MG63 (cell line): ENCODE measurements around the gene INPP4B. TPM values are rescaled to one million over a fixed set of nuclear protein-coding genes. Genes with fewer than 3 reads are reported as not detected.
"Not testable (repeated sequence)": the region's sequence is repeated elsewhere in the genome, so short reads cannot be mapped to it uniquely, and the experiment has no call there.

ENCODE experiments used
- DNase-seq: peaks from one replicate; pipeline ENCODE4 v3.0.0-alpha.2; 2020
- H3K27me3 ChIP-seq: fragments of 250-450 bp; sonication (Bioruptor Pico); 2 replicates; pipeline ENCODE4 v1.5.1; 2020; ENCODE audit warnings: mild to moderate bottlenecking, moderate library complexity
- H3K36me3 ChIP-seq: fragments of 250-450 bp; sonication (Bioruptor Pico); 2 replicates; pipeline ENCODE4 v1.5.1; 2020; ENCODE audit warnings: mild to moderate bottlenecking, moderate library complexity
- H3K4me3 ChIP-seq: fragments of 250-450 bp; sonication (Bioruptor Pico); 2 replicates; pipeline ENCODE4 v1.5.1; 2020; ENCODE audit warnings: mild to moderate bottlenecking, moderate library complexity
- H3K9me3 ChIP-seq: fragments of 250-450 bp; sonication (Bioruptor Pico); 2 replicates; pipeline ENCODE4 v1.5.1; 2020; ENCODE audit warnings: mild to moderate bottlenecking, moderate library complexity
- total RNA-seq: library from RNA; depleted of rRNA; stranded (reverse); fragments of >200 nt; shearing (Covaris generic); gene quantifications from 2 replicates; pipeline ENCODE4 v1.2.3, GENCODE V29; 2014; ENCODE audit warnings: low replicate concordance

The INPP4B gene
- total RNA-seq, 1 experiment from 2014 or later = 4.0 TPM

DNA sequence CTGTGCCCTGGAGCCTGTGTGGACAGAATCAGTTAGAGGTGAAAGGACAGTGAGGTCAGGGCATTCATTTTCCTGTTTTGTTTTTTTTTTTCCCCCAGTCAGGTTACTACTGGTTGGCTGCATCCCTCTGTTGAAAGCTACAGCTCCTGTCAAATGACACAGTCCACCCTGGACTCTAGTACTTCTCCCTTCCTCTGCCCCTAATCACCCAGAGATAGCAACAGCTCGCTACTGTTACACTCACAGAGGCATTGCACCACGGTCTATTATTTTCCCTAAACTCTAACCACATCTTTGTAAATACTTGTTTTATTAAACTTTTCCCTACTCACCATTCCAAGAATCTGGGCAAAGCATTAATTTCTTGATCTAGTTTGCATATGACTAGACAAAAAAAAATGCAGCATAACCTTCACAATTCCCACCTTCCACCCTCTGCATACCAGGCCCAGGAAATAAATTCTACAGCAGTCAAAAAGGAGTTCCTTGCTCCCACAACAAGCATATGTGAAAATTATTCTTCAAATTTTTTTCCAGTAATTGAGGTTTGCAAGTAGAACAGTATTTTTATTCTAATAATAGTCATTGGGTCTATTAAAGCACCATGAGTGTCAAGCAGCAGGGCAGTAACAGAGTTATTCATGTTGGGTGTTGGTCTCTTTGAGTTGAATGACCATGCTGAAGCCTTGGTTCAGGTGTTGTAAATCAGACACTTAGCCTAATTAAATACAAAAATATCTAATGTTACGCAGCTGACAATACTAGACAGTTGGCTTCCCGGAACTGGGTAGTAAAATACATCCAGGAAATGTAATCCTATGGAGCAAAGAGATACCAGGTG, 329.2 kb downstream of the INPP4B start:
- H3K36me3 ChIP-seq = no peaks in the 10 kb centered on the region
- no peaks in the 10 kb centered on the region for H3K27me3 ChIP-seq
- H3K4me3 ChIP-seq = no peak overlapping the region
- DNase-seq = no peak
- H3K9me3 ChIP-seq = no peaks in the 10 kb centered on the region

DNA sequence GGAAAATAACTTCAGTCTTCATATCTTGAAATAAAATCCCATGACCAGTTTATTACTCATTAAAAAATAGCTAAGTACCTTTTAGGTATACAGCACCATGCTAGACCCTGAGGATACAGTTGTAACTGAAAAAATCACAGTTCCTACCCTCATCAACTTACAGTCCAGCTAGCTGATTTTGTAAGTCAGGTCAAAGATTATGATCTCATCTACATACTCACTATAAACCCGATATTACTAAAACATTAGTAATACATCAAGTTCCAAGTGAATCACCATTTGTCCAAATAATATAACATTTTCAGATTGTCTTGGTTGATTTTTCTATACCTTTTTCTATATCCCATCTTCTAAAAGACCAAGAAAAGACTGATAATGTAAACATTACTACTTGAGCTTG, 333.9 kb downstream of the INPP4B start:
- Histone ChIP-seq H3K9me3 (no peaks in the 10 kb centered on the region), H3K4me3 (no peak overlapping the region), H3K36me3 (no peaks in the 10 kb centered on the region), H3K27me3 (no peaks in the 10 kb centered on the region)
- DNase-seq = no peak

DNA sequence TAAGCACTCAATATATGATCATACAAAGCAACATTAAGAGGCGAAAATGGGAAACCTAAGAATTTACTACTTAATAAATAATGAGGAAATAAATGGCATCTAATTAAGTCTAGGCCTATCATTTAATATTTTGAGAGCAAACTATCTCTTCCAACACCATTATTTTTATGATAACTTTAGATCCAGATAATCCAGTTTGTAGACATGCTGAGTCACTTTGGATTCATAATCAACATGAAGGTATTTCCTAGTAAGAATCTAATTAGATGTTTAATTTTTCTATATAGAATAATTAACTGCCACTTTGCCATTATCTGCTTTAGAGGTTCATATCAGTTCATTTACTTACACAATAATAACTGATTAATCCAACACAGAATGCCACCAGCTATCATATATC, 336.2 kb downstream of the INPP4B start:
- no peaks in the 10 kb centered on the region for H3K27me3 ChIP-seq
- no peak overlapping the region for H3K4me3 ChIP-seq
- no peaks in the 10 kb centered on the region for H3K9me3 ChIP-seq
- no peaks in the 10 kb centered on the region for H3K36me3 ChIP-seq
- DNase-seq = no peak

DNA sequence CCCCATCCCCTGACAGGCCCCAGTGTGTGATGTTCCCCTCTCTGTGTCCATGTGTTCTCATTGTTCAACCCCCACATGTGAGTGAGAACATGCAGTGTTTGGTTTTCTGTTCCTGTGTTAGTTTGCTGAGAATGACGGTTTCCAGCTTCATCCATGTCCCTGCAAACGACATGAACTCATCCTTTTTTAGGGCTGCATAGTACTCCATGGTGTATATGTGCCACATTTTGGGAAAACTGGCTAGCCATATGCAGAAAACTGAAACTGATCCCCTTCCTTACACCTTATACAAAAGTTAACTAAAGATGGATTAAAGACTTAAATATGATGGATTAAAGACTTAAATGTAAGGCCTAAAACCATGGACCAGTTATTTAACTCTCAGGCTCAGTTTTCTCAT, 336.7 kb downstream of the INPP4B start:
- H3K9me3 ChIP-seq, H3K27me3 ChIP-seq, H3K36me3 ChIP-seq, H3K4me3 ChIP-seq, DNase-seq: not testable (repeated sequence)

DNA sequence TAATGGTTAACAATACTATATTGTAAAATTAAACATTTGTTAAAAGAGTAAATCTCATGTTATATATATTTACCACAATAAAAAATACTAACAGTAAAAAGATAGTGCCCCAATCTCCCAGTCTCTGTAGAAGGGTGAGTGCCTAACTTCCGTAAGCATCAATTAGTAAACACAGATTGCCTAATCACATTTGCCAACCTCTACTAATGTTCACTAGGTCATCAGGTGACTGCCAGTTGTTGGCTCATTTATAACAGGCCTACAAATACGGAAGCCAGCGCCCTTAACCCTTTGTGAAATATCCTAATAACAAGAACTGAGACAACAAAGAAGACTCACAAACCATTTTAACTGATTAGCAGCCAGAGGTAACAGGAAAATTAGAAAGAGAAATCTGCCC, 345.1 kb downstream of the INPP4B start:
- Histone ChIP-seq H3K9me3 (no peaks in the 10 kb centered on the region), H3K4me3 (no peak overlapping the region), H3K36me3 (no peaks in the 10 kb centered on the region), H3K27me3 (no peaks in the 10 kb centered on the region)
- no peak for DNase-seq

DNA sequence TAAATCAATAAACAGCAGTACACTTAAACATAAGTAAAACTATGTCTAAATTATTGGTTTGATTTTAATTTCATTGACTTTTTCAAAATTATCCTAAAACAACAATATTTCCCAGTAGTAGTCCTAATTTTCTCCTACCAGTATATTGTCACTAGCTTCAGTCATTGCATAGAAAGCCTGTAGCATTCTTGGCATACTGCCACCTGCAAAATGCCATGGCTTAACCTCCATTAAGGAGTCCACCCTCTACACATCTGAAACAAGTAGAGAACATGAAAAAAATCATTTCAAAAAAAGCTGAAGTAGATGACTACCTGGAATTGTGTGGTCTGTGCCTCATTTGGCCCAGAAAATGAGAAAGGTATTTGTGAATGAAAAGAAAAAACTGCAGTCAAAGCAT, 348.5 kb downstream of the INPP4B start:
- no peak overlapping the region for H3K4me3 ChIP-seq
- no peak for DNase-seq
- no peaks in the 10 kb centered on the region for H3K36me3 ChIP-seq
- H3K9me3 ChIP-seq = no peaks in the 10 kb centered on the region
- no peaks in the 10 kb centered on the region for H3K27me3 ChIP-seq

DNA sequence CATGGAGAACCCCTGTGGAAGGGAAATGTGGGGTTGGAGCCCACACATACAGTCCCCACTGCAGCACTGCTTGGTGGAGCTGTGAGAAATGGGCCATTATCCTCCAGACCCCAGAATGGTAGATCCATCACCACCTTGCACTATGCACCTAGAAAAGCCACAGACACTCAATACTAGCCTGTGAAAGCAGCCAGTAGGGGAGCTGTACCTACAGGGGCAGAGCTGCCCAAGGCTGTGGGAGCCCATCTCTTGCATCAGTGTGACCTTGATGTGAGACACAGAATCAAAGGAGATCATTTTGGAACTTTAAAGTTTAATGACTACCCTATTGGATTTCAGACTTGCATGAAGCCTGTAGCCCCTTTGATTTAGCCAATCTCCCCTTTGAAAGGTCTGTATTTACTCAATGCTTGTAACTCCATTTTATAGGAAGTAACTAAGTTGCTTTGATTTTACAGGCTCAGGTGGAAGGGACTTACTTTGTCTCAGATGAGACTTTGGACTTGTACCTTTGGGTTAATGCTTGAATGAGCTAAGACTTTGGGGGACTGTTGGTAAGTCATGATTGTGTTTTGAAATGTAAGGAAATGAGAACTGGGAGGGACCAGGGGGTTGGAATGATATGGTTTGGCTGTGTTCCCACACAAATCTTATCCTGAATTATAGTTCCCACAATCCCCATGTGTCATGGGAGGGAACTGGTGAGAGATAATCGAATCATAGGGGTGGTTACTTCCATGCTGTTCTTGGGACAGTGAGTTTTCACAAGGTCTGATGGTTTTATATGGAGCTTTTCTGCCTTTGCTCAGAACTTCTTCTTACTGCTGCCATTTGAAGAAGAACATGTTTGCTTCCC, 352.6 kb downstream of the INPP4B start:
- Histone ChIP-seq H3K4me3 (no peak overlapping the region), H3K9me3 (no peaks in the 10 kb centered on the region)

DNA sequence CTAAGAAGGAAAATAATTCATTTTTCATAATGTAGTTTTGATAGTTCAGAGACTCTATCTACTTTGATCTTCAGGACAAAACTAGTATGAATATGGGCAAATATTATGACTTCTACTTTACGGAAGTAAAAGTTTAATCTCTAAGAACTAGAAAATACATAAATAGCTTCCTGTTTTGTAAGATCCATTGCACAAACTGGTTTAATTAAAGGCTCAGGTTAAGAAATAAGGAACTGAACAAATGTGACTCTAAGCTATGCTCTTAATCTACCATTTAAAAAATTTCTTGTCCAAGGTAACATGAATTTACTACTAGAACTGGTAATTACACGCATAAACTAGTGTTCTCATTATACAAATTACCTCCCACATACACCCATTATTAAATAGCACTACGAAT, 360.6 kb downstream of the INPP4B start:
- no peak for DNase-seq

More for the DNA sequence above, 352.6 kb downstream of the INPP4B start:
- DNase-seq = no peak
- Histone ChIP-seq H3K36me3 (no peaks in the 10 kb centered on the region), H3K27me3 (no peaks in the 10 kb centered on the region)

DNA sequence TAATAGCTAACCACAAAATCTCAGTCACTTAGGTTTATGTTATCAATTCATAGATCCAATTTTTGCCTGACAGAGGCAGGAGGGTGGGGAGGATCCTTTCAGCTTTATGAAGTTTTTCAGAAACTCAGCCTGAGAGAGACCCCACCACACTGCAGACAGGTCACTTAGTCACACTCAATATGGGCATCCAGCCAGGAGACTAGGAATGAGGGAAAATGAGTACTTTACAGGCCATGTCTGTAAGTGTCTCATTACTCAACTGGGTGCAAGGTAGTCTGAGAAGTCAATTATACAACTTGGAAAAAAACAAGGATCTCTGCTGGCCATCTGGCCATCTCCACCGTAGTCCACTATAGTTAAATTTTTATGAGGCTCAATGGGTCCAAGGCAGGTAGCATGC, 365.9 kb downstream of the INPP4B start:
- no peak for DNase-seq
- Histone ChIP-seq H3K9me3 (no peaks in the 10 kb centered on the region), H3K27me3 (no peaks in the 10 kb centered on the region), H3K36me3 (no peaks in the 10 kb centered on the region), H3K4me3 (no peak overlapping the region)

More for the DNA sequence above, 360.6 kb downstream of the INPP4B start:
- H3K36me3 ChIP-seq = no peaks in the 10 kb centered on the region
- no peaks in the 10 kb centered on the region for H3K9me3 ChIP-seq
- no peak overlapping the region for H3K4me3 ChIP-seq
- no peaks in the 10 kb centered on the region for H3K27me3 ChIP-seq

DNA sequence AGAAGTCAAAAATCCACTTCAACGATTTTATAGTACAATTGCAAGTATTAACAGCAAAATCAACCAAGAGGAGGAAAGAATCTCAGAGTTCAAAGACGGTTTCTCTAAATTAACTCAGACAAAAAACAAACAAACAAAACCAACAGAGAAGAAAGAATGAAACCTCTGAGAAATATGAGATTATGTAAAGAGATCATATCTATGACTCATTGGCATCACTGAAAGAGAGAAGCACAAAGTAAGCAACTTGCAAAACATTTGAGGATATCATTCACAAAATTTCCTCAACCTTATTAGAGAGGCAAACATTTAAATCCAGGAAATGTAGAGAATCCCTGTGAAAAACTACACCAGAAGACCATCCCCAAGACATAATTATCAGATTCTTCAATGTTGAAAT, 370.4 kb downstream of the INPP4B start:
- Histone ChIP-seq H3K4me3 (no peak overlapping the region), H3K36me3 (no peaks in the 10 kb centered on the region), H3K27me3 (no peaks in the 10 kb centered on the region), H3K9me3 (no peaks in the 10 kb centered on the region)
- DNase-seq = no peak

DNA sequence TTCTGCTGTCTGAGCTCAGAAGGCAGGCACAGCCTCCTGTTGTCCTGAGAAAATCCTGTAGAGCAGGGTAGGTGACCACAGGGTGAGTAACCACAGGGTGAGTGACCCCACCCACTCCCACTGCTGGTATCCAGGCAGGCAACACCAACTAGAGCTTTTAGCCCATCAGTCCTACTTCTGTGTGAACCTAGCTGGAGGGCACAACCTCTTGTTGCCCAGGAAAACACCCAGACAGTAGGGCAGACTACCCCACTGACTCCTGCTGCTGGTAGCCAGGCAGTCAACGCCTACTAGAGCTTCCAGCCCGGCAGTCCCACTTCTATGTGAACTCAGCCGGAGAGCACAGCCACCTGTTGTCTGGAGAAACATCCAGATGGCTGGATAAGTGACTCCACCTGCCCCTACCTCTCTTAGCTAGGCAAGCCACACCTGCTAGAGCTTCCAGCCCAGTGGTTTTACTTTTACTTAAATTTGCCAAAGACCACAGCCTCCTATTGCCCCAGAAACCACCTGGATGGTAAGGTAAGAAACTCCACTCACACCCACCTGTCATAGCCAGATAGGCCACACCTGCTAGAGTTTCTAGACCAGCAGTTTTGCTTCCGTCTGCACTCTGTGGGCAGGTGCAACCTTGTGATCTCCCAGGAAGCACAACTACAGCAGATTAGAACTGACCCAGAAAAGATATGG, 371.6 kb downstream of the INPP4B start:
- Histone ChIP-seq H3K27me3 (no peaks in the 10 kb centered on the region), H3K4me3 (no peak overlapping the region), H3K9me3 (no peaks in the 10 kb centered on the region), H3K36me3 (no peaks in the 10 kb centered on the region)
- peak; percentile 3 for DNase-seq

DNA sequence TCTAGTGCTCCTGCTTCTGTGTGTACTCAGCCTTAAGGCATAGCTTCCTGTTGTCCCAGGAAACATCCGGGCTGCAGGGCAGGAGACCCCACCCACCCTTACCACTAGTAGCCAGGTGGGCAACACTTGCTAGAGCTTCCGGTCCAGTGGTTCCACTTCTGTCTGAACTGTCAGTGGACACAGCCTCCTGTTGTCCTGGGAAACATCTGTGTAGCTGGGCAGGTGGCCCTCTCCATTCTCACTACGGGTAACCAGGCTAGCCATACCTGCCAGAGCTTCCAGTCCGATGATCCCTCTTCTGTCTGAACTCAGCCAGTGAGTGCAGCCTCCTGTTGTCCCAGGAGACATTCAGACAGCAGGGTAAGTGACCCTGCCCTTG, 372.2 kb downstream of the INPP4B start:
- no peaks in the 10 kb centered on the region for H3K36me3 ChIP-seq
- H3K9me3 ChIP-seq = no peaks in the 10 kb centered on the region
- no peak overlapping the region for H3K4me3 ChIP-seq
- no peaks in the 10 kb centered on the region for H3K27me3 ChIP-seq
- DNase-seq = no peak

DNA sequence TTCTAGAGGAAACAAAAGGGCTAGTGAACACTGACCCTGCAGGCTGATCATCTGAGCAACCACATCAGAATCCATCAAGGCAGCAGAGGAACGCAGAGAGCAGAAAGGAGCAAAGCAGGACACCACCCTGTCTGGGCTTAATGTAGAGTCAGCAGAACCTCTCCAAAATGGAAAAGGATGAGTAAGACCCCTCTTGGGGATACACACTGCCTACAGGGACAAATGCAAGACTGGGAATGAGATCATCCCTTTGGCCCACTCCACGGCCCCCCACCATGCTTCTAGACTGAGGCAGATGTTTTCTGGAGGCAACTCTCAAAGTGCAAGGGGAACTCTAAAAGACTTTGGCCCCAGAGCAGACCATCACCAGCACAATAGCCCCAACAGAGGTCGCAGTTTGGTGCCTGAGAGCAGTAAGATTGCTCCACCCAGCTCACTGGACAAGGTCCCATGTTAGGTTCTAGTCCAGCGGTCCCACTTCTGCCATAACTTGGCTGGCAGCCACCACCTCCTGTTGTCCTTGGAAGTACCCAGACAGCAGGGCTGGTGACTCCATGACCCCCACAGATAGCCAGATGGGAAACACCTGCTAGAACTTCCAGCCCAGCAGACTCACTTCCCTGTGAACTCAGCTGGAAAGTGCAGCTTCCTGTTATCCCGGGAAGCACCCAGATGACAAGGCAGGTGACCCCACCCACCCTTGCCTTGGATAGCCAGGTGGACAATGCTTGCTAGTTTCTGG, 372.7 kb downstream of the INPP4B start:
- Histone ChIP-seq H3K27me3 (no peaks in the 10 kb centered on the region), H3K4me3 (no peak overlapping the region), H3K36me3 (no peaks in the 10 kb centered on the region), H3K9me3 (no peaks in the 10 kb centered on the region)
- no peak for DNase-seq

DNA sequence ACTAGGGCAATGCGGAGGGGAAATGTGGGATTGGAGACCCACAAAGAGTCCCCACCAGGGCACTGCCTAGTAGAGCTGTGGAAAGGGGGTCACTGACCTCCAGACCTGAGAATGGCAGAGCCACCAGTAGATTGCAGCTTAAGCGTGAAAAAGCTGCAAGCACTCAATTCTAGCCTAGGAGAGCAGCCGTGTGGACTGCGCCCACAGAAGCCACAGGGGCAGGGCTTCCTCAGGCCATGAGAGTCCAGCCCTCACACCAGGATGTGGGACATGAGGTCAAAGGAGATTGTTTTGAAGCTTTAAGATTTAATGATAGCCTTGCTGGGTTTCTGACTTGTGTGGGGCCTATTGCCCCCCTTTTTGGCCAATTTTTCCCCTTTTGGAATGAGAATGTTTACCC, 379.0 kb downstream of the INPP4B start:
- Histone ChIP-seq H3K27me3 (no peaks in the 10 kb centered on the region), H3K9me3 (no peaks in the 10 kb centered on the region)

DNA sequence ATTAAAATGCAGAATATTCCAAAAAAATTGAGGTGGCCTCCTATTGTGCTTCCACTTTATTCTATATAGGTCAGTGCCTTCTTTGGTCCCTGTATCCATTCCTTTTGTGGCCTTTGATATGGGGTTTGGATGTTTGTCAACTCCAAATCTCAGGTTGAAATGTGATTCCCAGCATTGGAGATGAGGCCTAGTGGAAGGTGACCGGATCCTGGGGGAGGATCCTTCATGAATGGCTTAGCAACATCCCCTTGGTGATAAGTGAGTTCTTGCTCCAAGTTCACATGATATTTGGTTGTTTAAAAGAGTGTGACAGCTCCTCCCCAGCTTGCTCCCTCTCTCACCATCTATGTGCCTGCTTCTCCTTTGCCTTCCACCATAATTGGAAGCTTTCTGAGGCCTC, 380.6 kb downstream of the INPP4B start:
- DNase-seq = no peak
- H3K36me3 ChIP-seq = no peaks in the 10 kb centered on the region
- no peaks in the 10 kb centered on the region for H3K27me3 ChIP-seq
- no peak overlapping the region for H3K4me3 ChIP-seq
- no peaks in the 10 kb centered on the region for H3K9me3 ChIP-seq

More for the DNA sequence above, 379.0 kb downstream of the INPP4B start:
- no peak overlapping the region for H3K4me3 ChIP-seq
- DNase-seq = no peak
- no peaks in the 10 kb centered on the region for H3K36me3 ChIP-seq

DNA sequence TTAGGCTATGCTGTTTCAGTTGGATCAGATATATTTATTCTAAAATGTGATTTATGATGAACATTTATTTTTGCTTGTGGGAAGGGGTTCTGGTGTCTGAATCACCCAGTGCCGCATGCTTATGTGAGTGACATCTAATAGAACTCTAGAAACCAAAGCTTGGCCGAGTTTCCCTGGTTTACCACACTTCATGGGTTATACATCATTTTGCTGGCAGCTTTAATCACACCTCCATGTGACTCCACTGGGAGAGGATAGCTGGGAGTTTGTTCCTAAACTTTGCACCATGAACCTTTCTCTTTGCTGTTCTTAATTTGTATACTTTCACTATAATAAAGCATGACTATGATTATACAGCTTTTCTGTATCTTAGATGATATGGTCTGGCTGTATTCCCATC, 382.9 kb downstream of the INPP4B start:
- Histone ChIP-seq H3K4me3 (no peak overlapping the region), H3K27me3 (no peaks in the 10 kb centered on the region), H3K36me3 (no peaks in the 10 kb centered on the region), H3K9me3 (no peaks in the 10 kb centered on the region)
- no peak for DNase-seq
